Activated CD8-positive, alpha-beta memory T cell treated with anti-CD3 and anti-CD28 coated beads, Interleukin-2, amount 50 U/mL, for 1 hour (primary cell): ENCODE data around the gene GPR149.
A peak's percentile ranks its signal among the peaks of the same experiment; 100 is the strongest.

Experiments
- DNase-seq: peaks from one replicate; pipeline ENCODE4 v3.0.0-alpha.2; 2020; ENCODE audit errors: extremely low read depth

GPR149 gene

GRCh38 chr3:154338570-154338969 lies 91.4 kb downstream of the GPR149 start:
- no peak for DNase-seq

DNA sequence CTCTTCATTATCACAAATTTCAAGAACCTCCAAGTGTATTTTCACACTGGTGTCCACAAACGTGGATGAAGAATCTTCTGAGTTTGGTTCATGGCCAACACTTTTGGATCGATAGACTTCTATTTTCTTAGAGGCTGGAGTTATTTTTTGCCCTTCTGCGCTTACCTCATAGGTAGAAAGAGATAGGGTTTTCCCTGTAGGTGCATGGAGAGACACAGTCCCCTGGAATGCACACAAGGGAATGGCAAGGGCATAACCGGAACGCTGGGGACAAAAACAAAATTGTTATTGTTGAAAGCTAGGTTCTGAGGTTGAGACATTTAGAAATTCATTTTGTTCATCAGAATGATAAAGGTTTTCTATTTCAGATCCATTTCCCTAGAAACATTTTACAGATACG lies 92.0 kb downstream of the GPR149 start:
- DNase-seq, result no peak

DNA sequence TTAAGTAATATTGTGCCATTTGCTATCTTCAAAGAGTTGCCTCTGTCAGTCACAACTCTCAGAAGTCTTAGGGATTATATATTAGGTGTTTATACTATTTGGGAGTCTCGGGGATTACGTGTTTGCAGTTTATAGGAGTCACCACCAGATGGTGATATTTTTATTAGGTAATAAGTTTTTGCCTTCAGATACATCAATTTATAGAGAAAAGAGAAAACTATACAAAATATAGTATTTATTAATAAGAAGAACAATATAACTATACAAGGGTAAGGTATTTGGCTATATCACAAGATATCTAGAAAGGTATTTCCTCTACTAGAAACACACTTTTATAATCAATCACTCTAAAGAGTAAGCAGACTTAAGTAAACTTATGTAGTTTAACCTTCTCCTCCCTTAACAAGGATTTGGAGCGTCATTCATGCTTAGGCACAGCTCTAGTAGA lies 95.0 kb downstream of the GPR149 start:
- DNase-seq, result no peak

GRCh38 chr3:154327871-154328270 lies 102.1 kb downstream of the GPR149 start:
- no peak for DNase-seq

- DNase-seq, result no peak
These were observed 105.1 kb downstream of the GPR149 start for GRCh38 chr3:154324919-154325318.

DNA sequence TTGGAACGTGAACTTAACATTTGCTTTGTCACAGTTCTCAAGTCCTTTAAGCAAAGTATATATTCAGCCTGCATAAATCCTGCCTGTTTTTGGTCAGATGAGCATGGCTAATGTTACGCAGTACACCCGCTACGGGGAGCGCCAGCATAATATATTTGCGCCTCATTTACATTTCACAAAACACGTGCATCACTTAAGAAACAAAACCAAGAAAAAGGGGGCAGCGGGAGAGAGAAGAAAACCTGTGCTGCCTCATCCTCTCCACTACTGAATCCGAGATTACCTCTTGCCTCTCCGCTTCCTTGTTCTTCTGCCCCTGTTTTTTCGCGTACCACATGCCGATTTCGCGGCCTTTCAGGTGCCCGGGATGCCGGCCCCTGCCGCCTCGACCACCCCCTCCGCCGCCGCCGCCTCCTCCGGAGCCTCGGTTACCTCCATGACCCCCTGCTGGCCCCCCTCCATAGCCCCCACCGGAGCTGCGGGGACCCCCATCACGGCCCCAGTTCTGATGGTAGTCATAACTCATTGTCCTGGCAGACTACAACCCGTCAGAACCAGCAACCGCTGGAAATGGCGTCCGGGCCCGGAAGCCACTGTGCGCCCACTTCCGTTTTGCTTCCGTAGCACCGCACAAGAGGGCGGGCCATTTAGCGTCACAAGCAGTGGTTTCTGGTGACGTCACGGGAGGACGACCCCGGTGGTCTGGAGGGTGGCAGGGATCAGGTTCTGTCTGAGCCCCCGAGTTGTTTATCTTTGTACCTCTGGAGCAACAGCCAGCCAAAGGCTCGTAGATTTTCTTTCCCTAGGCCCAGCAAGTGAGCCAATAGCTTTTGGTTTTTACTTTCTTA lies 105.9 kb downstream of the GPR149 start, which contains the start of gene DHX36:
Gene DHX36, minus strand, starts transcription at position 597 of the 848 bp plus-strand sequence. Its CDS starts 71 bp downstream, at position 526.
- DNase-seq, result peak; percentile 87

- no peak for DNase-seq
These were observed 112.8 kb downstream of the GPR149 start for GRCh38 chr3:154316974-154317767.

DNA sequence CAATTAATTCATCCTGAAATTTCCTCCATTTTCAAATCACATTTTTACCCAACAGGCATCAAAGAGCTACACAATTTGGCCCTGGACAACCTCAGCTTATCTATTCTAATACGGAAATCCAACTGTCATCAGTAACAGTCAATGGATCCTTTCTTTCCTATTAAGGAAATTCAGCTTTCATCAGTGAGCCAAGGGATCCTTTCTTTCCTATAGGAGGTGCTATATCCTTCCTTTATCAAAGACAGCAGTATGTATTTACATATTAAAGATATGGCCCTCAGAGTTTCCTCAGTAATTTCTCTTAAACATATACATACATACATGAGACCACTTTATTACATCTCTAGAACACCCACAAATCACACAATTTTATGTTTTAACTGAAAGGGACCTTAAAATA lies 115.8 kb downstream of the GPR149 start:
- DNase-seq, result no peak

GRCh38 chr3:154310840-154311239 lies 119.2 kb downstream of the GPR149 start:
- DNase-seq, result no peak

- no peak for DNase-seq
These were observed 122.6 kb downstream of the GPR149 start for GRCh38 chr3:154307363-154307762.

- no peak for DNase-seq
These were observed 125.1 kb downstream of the GPR149 start for GRCh38 chr3:154304936-154305335.

GRCh38 chr3:154304116-154304786 lies 125.7 kb downstream of the GPR149 start:
- no peak for DNase-seq

- no peak for DNase-seq
These were observed 128.4 kb downstream of the GPR149 start for GRCh38 chr3:154301561-154301960.

- DNase-seq, result no peak
These were observed 136.0 kb downstream of the GPR149 start for GRCh38 chr3:154294016-154294415.

DNA sequence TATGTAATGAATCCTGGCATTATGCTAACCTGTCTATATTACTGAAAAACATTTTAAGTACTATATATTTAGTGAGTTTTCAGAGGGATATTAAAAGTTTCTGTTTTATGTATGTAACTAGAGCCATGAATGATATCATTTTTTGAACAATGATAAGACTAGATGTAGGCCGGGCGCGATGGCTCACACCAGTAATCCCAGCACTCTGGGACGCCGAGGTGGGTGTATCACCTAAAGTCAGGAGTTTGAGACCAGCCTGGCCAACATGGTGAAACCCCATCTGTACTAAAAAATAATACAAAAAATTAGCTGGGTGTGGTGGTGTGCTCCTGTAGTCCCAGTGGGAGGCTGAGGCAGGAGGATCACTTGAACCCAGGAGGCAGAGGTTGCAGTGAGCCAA lies 139.8 kb downstream of the GPR149 start:
- DNase-seq, result no peak
